Right lobe of liver (tissue), 6 donors: ENCODE data around the gene CNOT2. TPM values are rescaled to one million over a fixed set of nuclear protein-coding genes. Genes with fewer than 3 reads are reported as not detected.
"Not testable (repeated sequence)": the region's sequence is repeated elsewhere in the genome, so short reads cannot be mapped to it uniquely, and the experiment has no call there.

Source experiments
- ATAC-seq, 4 donors: fragments of 200-7000 bp; cut with Tn5 transposase; one replicate each; pipeline ENCODE4 v1.9.1; 2020; ENCODE audit warnings: mild to moderate bottlenecking in 4 of 4, moderate library complexity in 4 of 4
- DNase-seq, 3 donors: peaks; one replicate each; pipeline ENCODE4 v3.0.0-alpha.2; 2020
- H3K27ac ChIP-seq, 3 donors: fragments of 200-600 bp; one replicate each; pipeline ENCODE4 v1.8.0; 2022
- H3K27me3 ChIP-seq, 2 donors: fragments of 200-600 bp; one replicate each; pipeline ENCODE4 v1.8.0; 2022
- H3K36me3 ChIP-seq, 4 donors: fragments of 200-600 bp; sonication (generic) in 1 of 4; one replicate each; pipeline versions ENCODE4 v1.5.1 to v1.8.0; 2017 to 2022; ENCODE audit warnings: control low read depth in 1 of 4
- H3K4me1 ChIP-seq, 4 donors: fragments of 200-600 bp; sonication (generic) in 1 of 4; one replicate each; pipeline versions ENCODE4 v1.5.1 to v1.8.0; 2017 to 2022; ENCODE audit warnings: control low read depth in 1 of 4
- H3K4me3 ChIP-seq, 3 donors: fragments of 200-600 bp; one replicate each; pipeline ENCODE4 v1.8.0; 2022
- H3K9me3 ChIP-seq, 4 donors: fragments of 200-600 bp; sonication (generic) in 1 of 4; one replicate each; pipeline versions ENCODE4 v1.5.1 to v1.8.0; 2017 to 2022; ENCODE audit warnings: control low read depth in 1 of 4
- POLR2A ChIP-seq: fragments of 450-650 bp; IDR thresholded peaks from one replicate; pipeline ENCODE4 v1.6.1; 2017; ENCODE audit warnings: antibody characterized with exemption, mild to moderate bottlenecking
- WGBS: methylation state at CpG from one replicate; pipeline ENCODE4 v1.1.6; 2018; ENCODE audit warnings: low coverage, low lambda C conversion rate; ENCODE audit not compliant: insufficient coverage; ENCODE audit errors: missing lambda C conversion rate; 5-methylcytosine and 5-hydroxymethylcytosine counted together
- intact Hi-C, 2 donors: fragments of 100-400 bp; cut with DNase I; formaldehyde crosslinking; loops; one replicate each; pipeline versions ENCODE4 v1.11.2 to v1.14.1; 2022
- total RNA-seq, 6 experiments: library from RNA; depleted of rRNA in 2 of 6; stranded (reverse); fragments of >200 nt in 2 of 6; fragmentation: NEBNext Ultra II Directional in 3 of 6; extraction: Animal tissue kit (Norgen Biotek cat#: 25700) in 3 of 6; gene quantifications; one replicate each; pipeline versions ENCODE4 v1.1.0 to v1.2.4, GENCODE V29; 2016 to 2023
- TF ChIP-seq, protein P1 (sequence below), 4 donors: fragments of 200-600 bp in 3 of 4; fragments of 450-650 bp in 1 of 4; IDR thresholded peaks; one replicate each; pipeline versions ENCODE4 v1.5.1 to v1.8.0; 2016 to 2022; ENCODE audit warnings: antibody characterized with exemption in 4 of 4, mild to moderate bottlenecking in 2 of 4
- donor health status: DM: no; HTN: yes; CAD: no.
- donor health status: DM: no; HTN: no; CAD: no.
- donor health status: DM: no; HTN: no; CAD: no.
- donor health status: DM: no; HTN: yes; CAD: no.
- donor health status: DM: no; HTN: yes; CAD: no.

CNOT2 gene
- total RNA-seq, 6 experiments from 2014 or later, result 24.6 to 65.9 (median 35.4) TPM

DNA sequence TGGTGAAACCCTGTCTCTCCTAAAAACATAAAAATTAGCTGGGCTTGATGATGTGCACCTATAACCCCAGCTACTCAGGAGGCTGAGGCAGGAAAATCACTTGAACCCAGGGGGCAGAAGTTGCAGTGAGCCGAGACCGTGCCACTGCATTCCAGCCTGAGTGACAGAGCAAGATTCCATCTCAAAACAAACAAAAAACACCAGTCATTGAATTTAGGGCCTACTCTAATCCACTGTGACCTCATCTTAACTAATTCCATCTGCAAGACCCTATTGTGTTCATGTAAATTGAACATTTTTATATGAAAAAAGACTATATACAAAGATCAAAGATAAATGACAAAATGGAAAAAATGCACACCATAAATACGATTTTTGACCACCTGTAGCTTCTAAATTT is 140.7 kb downstream of the CNOT2 start:
- no peak for DNase-seq

GRCh38 chr12:70386771-70387170 is 143.5 kb downstream of the CNOT2 start:
- intact Hi-C loops, result no loop called here
- Histone ChIP-seq H3K36me3 (no peaks in the 10 kb centered on the region), H3K4me3 (no peak overlapping the region), H3K27me3 (no peaks in the 10 kb centered on the region), H3K9me3 (no peaks in the 10 kb centered on the region), H3K4me1 (no peaks in the 10 kb centered on the region), H3K27ac (no peak overlapping the region)
- ATAC-seq (no peak), DNase-seq (no peak)
- TF ChIP-seq, protein P1, sequence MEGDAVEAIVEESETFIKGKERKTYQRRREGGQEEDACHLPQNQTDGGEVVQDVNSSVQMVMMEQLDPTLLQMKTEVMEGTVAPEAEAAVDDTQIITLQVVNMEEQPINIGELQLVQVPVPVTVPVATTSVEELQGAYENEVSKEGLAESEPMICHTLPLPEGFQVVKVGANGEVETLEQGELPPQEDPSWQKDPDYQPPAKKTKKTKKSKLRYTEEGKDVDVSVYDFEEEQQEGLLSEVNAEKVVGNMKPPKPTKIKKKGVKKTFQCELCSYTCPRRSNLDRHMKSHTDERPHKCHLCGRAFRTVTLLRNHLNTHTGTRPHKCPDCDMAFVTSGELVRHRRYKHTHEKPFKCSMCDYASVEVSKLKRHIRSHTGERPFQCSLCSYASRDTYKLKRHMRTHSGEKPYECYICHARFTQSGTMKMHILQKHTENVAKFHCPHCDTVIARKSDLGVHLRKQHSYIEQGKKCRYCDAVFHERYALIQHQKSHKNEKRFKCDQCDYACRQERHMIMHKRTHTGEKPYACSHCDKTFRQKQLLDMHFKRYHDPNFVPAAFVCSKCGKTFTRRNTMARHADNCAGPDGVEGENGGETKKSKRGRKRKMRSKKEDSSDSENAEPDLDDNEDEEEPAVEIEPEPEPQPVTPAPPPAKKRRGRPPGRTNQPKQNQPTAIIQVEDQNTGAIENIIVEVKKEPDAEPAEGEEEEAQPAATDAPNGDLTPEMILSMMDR (IDR thresholded peaks at IDR 0.05), result no peak
- TF ChIP-seq POLR2A, result no peak
- 63% methylated on average over 1 of the region's 1 CpG for WGBS

More for the DNA sequence above, 140.7 kb downstream of the CNOT2 start:
- TF ChIP-seq, protein P1 (IDR thresholded peaks at IDR 0.05), result no peak
- no peak for TF ChIP-seq POLR2A
- 67% methylated on average over 3 of the region's 3 CpGs for WGBS
- Histone ChIP-seq H3K36me3 (no peaks in the 10 kb centered on the region), H3K27ac (no peak overlapping the region), H3K4me1 (no peaks in the 10 kb centered on the region), H3K9me3 (no peaks in the 10 kb centered on the region), H3K27me3 (no peaks in the 10 kb centered on the region), H3K4me3 (no peak overlapping the region)
- ATAC-seq, result no peak
- intact Hi-C loops, result no loop called here

- TF ChIP-seq, protein P1 (IDR thresholded peaks at IDR 0.05), result no peak
- TF ChIP-seq POLR2A, result no peak
- no peak for ATAC-seq
- Histone ChIP-seq H3K27ac (no peak overlapping the region), H3K27me3 (no peaks in the 10 kb centered on the region), H3K4me3 (no peak overlapping the region), H3K9me3 (no peaks in the 10 kb centered on the region), H3K4me1 (no peaks in the 10 kb centered on the region), H3K36me3 (no peaks in the 10 kb centered on the region)
- intact Hi-C loops, result no loop called here
- no peak for DNase-seq
- WGBS, result 44% methylated on average over 2 of the region's 2 CpGs
Measured at GRCh38 chr12:70389678-70390077, 146.4 kb downstream of the CNOT2 start.

DNA sequence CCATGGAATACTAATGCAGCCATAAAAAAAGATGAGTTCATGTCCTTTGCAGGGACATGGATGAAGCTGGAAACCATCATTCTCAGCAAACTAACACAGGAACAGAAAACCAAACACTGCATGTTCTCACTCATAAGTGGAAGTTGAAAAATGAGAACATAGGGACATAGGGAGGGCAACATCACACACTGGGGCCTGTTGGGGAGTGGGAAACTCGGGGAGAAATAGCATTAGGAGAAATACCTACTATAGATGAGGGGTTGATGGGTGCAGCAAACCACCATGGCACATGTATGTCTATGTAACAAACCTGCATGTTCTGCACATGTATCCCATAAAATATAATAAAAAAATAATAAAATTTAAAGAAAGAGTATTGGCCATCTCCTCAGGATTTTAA is 149.4 kb downstream of the CNOT2 start:
- H3K4me1 ChIP-seq, H3K27me3 ChIP-seq, DNase-seq, H3K36me3 ChIP-seq, ATAC-seq, H3K27ac ChIP-seq, intact Hi-C loops, H3K4me3 ChIP-seq, H3K9me3 ChIP-seq: not testable (repeated sequence)
- WGBS, result 14% methylated on average over 1 of the region's 1 CpG

DNA sequence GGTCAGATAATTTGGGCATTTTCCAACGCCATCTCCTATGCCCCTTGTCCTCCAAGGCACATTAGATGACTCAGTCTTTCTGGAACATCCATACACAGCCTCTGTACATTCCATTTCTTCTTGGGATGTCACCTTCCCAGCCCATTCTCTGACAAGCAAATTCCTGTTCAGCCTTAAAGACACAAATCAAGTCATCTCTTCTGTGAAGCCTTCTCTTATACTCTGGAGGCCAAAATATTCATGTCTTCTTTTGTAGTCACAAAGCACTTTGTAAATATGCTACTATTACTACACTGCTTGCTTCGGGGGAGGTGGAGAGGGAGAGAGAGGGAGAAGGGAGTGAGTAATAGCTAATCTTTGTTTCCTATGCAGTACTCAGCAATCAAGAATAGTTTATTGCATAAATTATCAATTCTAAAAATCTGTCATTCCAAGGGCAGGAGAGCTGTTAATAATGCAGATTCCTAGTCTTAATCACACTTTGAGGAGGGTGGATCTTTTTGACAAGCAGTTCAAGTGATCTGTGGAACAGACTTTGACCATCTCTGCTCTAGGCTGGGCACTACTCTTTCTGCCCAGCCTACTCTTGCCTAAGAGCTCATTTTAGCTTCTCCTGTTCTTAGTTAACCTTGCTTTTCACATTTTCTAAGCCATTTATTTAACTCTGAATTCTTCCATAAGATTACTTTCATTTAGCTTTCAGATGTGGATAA is 150.7 kb downstream of the CNOT2 start:
- Histone ChIP-seq H3K4me3 (no peak overlapping the region), H3K4me1 (no peaks in the 10 kb centered on the region), H3K36me3 (no peaks in the 10 kb centered on the region), H3K27me3 (no peaks in the 10 kb centered on the region), H3K9me3 (no peaks in the 10 kb centered on the region), H3K27ac (no peak overlapping the region)
- 37% methylated on average over 2 of the region's 2 CpGs for WGBS
- intact Hi-C loops, result no loop called here
- ATAC-seq (peak in 1 of 4 donors; percentile 70), DNase-seq (no peak)
- no peak for TF ChIP-seq POLR2A
- TF ChIP-seq, protein P1 (IDR thresholded peaks at IDR 0.05), result no peak
